ENCODE results near the gene GLRX5. TPM values are rescaled to one million over a fixed set of nuclear protein-coding genes. Genes with fewer than 3 reads are reported as not detected.

The GLRX5 gene
- total RNA-seq, 1 experiment from 2014 or later: 67.8 TPM

DNA sequence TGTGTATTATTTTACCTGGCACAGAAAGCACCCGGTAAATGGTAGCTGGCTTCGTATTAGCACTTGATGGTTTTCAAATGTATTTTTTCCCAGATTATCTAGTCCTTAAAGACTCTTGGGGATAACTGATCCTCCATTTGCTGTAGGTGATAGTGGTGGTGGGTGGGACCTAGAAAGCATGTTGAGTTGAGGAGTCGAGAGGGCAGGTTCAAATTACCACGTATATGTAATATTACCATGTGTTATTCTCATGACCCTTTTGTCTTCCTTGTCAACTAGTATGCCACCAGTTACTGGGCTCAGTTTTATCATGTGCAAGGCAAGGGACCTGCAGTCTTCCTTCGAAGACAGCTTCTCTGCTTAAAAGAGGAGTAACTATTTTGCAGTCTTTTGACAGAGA is 1.8 kb downstream of the GLRX5 start:
- DNase-seq: no peak
- Histone ChIP-seq H3K4me1 (peaks cover 24% of the 10 kb centered on the region), H3K9me3 (no peaks in the 10 kb centered on the region), H3K27me3 (replicated peaks; ENCODE audit: control insufficient read depth, insufficient read depth, low read length) (no peaks in the 10 kb centered on the region), H3K4me3 (ENCODE audit: low read depth, low read length) (peak overlapping the region; percentile 83), H3K36me3 (ENCODE audit: control insufficient read depth, insufficient read depth, low read length) (no peaks in the 10 kb centered on the region)
- intact Hi-C loops (cut with micrococcal nuclease; ENCODE audit: unreplicated experiment): no loop called here
- CTCF ChIA-PET: interaction anchor here (0.5 to 0.8 kb wide), 2 partner anchors 94 to 126 kb away, joined by 4 to 7 read pairs; no protein-coding TSS in a partner anchor
- Mint-ChIP-seq H3K27me3 (ENCODE audit: insufficient read depth, unreplicated experiment) (no peaks in the 10 kb centered on the region), H3K4me3 (ENCODE audit: unreplicated experiment) (peak overlapping the region; percentile 87), H3K27ac (ENCODE audit: unreplicated experiment) (no peak overlapping the region), H3K9me3 (ENCODE audit: unreplicated experiment) (no peaks in the 10 kb centered on the region), H3K4me1 (ENCODE audit: low read depth, unreplicated experiment) (peaks cover 25% of the 10 kb centered on the region), H3K36me3 (ENCODE audit: insufficient read depth, unreplicated experiment) (peaks cover 36% of the 10 kb centered on the region)
- no TSS peak for BruUV-seq (replicated peaks)
- TF ChIP-seq, protein P1, sequence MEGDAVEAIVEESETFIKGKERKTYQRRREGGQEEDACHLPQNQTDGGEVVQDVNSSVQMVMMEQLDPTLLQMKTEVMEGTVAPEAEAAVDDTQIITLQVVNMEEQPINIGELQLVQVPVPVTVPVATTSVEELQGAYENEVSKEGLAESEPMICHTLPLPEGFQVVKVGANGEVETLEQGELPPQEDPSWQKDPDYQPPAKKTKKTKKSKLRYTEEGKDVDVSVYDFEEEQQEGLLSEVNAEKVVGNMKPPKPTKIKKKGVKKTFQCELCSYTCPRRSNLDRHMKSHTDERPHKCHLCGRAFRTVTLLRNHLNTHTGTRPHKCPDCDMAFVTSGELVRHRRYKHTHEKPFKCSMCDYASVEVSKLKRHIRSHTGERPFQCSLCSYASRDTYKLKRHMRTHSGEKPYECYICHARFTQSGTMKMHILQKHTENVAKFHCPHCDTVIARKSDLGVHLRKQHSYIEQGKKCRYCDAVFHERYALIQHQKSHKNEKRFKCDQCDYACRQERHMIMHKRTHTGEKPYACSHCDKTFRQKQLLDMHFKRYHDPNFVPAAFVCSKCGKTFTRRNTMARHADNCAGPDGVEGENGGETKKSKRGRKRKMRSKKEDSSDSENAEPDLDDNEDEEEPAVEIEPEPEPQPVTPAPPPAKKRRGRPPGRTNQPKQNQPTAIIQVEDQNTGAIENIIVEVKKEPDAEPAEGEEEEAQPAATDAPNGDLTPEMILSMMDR (IDR thresholded peaks at IDR 0.05; ENCODE audit: insufficient read depth in 1 of 2, low read depth in 1 of 2, low read length in 1 of 2, severe bottlenecking in 1 of 2, unreplicated experiment in 1 of 2): no peak
- POLR2A ChIA-PET: no interaction called here

DNA sequence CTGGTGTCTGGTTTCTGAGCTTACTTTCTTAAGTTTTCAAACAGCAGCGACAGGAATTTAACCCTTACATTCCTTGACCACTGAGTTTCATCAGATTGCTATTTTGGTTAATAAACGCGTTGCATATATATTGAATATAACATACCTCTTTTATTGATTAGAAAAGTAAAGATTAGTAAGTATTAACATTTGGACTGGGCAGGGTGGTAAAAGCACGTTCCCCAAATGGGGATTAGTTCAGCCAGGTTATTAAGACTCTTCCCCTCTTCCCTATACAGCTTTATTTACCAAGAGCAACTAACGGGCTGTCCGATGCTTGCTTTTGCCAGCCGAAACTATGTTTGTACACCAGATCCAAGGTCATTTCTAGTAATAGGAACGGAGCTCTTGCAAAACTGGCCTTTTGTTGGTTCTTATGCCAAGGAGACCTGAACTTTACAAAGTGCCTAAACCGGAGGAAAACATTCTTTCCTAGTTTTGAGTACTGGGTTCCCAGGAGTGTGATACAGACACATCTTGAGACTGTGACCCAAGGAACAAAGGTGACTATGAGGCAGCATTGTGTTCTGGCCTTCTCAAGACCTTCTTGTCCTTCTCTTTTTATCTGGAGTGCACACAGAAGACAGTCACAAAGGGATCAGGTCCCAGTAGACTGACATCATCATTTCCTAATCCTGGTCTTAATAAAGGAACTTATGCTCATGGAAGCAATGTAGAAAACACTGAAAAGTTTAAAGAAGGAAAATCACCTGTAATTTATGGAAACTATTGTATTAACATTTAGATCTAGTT is 2.6 kb downstream of the GLRX5 start:
- CTCF ChIA-PET: interaction anchor here (0.8 kb wide), 1 partner anchor 95 kb away, joined by 4 read pairs; no protein-coding TSS in a partner anchor

DNA sequence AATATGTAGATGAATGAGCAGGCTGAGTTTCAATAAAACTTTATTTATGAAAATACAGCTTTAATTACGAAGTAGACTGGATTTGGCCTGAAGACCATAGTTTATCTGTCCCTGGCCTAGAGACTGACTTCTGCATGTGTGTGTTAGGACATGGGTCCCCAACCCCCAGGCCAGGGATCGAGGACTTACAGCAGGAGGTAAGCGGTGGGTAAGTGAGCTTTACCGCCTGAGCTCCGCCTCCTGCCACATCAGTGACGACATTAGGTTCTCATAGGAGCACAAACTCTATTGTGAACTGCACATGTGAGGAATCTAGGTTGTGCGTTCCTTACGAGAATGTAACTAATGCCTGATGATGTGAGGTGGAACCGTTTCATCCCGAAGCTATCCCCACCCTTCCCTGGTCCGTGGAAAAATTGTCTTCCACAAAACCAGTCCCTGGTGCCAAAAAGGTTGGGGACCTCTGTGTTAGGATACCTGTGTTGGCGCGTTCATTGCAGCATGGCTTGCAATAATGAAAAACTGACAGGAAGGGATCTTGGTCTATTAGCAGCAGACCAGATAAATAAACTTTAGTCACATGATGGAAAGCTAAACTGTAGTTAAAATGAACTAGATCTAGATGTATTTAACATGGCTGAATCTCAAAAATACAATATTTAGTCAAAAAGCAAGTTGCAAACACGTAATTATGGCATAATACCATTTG is 4.1 kb downstream of the GLRX5 start:
- H3K4me1 ChIP-seq: peaks cover 9% of the 10 kb centered on the region; the same call in 1 of the 2 replicates
- no peaks in the 10 kb centered on the region for H3K36me3 ChIP-seq (ENCODE audit: control insufficient read depth, insufficient read depth, low read length)
- no peaks in the 10 kb centered on the region for H3K27me3 ChIP-seq (replicated peaks; ENCODE audit: control insufficient read depth, insufficient read depth, low read length)
- H3K9me3 Mint-ChIP-seq (ENCODE audit: unreplicated experiment): no peaks in the 10 kb centered on the region
- intact Hi-C loops (cut with micrococcal nuclease; ENCODE audit: unreplicated experiment): no loop called here
- peaks cover 18% of the 10 kb centered on the region for H3K36me3 Mint-ChIP-seq (ENCODE audit: insufficient read depth, unreplicated experiment)
- BruUV-seq (replicated peaks): no TSS peak
- ChIA-PET CTCF (interaction anchor here (0.8 kb wide), 1 partner anchor 112 kb away, joined by 7 read pairs; no protein-coding TSS in a partner anchor), POLR2A (interaction anchor here (0.7 kb wide), 1 partner anchor 94 kb away, joined by 5 read pairs; no protein-coding TSS in a partner anchor)
- no peak overlapping the region for H3K4me3 ChIP-seq (ENCODE audit: low read depth, low read length)
- H3K4me1 Mint-ChIP-seq (ENCODE audit: low read depth, unreplicated experiment): peaks cover 14% of the 10 kb centered on the region
- TF ChIP-seq, protein P1 (IDR thresholded peaks at IDR 0.05; ENCODE audit: insufficient read depth in 1 of 2, low read depth in 1 of 2, low read length in 1 of 2, severe bottlenecking in 1 of 2, unreplicated experiment in 1 of 2): no peak
- no peak overlapping the region for H3K27ac Mint-ChIP-seq (ENCODE audit: unreplicated experiment)
- H3K4me3 Mint-ChIP-seq (ENCODE audit: unreplicated experiment): no peak overlapping the region
- no peaks in the 10 kb centered on the region for H3K27me3 Mint-ChIP-seq (ENCODE audit: insufficient read depth, unreplicated experiment)
- DNase-seq: no peak
- no peaks in the 10 kb centered on the region for H3K9me3 ChIP-seq

More for the DNA sequence above, 2.6 kb downstream of the GLRX5 start:
- Mint-ChIP-seq H3K4me3 (ENCODE audit: unreplicated experiment) (no peak overlapping the region), H3K27me3 (ENCODE audit: insufficient read depth, unreplicated experiment) (no peaks in the 10 kb centered on the region), H3K4me1 (ENCODE audit: low read depth, unreplicated experiment) (peaks cover 18% of the 10 kb centered on the region), H3K36me3 (ENCODE audit: insufficient read depth, unreplicated experiment) (peaks cover 28% of the 10 kb centered on the region), H3K9me3 (ENCODE audit: unreplicated experiment) (no peaks in the 10 kb centered on the region), H3K27ac (ENCODE audit: unreplicated experiment) (no peak overlapping the region)
- Histone ChIP-seq H3K36me3 (ENCODE audit: control insufficient read depth, insufficient read depth, low read length) (no peaks in the 10 kb centered on the region), H3K27me3 (replicated peaks; ENCODE audit: control insufficient read depth, insufficient read depth, low read length) (no peaks in the 10 kb centered on the region), H3K4me3 (ENCODE audit: low read depth, low read length) (no peak overlapping the region), H3K4me1 (peaks cover 16% of the 10 kb centered on the region), H3K9me3 (no peaks in the 10 kb centered on the region)
- TF ChIP-seq, protein P1 (IDR thresholded peaks at IDR 0.05; ENCODE audit: insufficient read depth in 1 of 2, low read depth in 1 of 2, low read length in 1 of 2, severe bottlenecking in 1 of 2, unreplicated experiment in 1 of 2): no peak
- no peak for DNase-seq
- POLR2A ChIA-PET: interaction anchor here (0.7 kb wide), 1 partner anchor 8 kb away, joined by 3 read pairs; no protein-coding TSS in a partner anchor
- BruUV-seq (replicated peaks): TSS peak; percentile 15
- intact Hi-C loops (cut with micrococcal nuclease; ENCODE audit: unreplicated experiment): no loop called here
